Measurements from ENCODE around the gene CSNK1G3. TPM values are rescaled to one million over a fixed set of nuclear protein-coding genes. Genes with fewer than 3 reads are reported as not detected.

The CSNK1G3 gene
- total RNA-seq, 1 experiment from 2014 or later: 55.7 TPM

DNA sequence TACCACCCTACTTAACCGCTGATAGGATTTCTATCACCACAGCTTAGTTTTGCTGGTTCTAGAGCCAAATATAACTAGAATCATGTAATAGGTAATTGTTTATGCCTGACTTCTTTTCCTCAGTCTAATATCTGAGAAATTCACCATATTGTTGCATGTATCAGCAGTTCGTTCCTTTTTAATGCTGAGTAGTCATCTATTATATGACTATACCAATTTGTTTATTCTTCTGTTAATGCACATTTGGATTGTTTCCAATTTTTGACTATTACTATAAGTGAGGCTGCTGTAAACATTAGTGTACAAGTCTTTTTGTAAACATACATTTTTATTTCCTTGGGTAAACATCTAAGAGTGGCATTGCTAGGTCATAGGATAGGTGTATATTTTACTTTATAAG is 25.9 kb downstream of the CSNK1G3 start:
- Histone ChIP-seq H3K9me3 (no peaks in the 10 kb centered on the region), H3K36me3 (no peaks in the 10 kb centered on the region), H3K4me3 (no peak overlapping the region), H3K27me3 (no peaks in the 10 kb centered on the region)
- no peak for DNase-seq

DNA sequence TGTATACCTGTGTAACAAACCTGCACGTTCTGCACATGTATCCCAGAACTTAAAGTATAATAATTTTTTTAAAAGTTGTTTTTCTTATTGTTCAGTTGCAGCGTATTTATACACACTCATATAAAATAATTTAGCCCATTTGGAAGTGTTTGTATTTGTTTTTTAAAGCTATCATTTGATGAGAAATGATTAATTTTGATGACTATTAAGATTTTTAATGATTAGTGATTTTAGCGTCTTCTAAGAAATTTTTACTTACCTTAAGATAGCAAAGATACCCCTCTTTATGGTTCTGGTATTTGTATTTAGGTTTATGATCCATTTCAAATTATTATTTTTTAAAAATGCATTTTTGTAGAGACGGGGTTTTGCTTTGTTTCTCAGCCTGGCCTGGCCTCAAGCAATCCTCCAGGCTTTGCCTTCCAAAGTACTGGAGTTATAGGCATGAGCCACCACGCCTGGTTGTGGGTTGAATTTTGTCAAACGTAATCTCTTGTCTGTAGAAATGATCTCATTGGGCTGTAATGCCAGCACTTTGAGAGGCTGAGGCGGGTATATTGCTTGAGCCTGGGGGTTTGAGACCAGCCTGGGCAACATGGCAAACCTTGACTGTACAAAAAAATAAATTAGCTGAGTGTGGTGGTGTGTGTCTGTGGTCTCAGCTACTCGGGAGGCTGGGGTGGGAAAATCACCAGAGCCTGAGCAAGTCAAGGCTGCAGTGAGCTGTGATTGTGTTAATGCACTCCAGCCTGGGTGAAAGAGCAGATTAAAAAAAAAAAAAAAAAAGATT is 26.9 kb downstream of the CSNK1G3 start:
- Histone ChIP-seq H3K4me3 (no peak overlapping the region), H3K36me3 (no peaks in the 10 kb centered on the region), H3K27me3 (no peaks in the 10 kb centered on the region), H3K9me3 (no peaks in the 10 kb centered on the region)
- peak; percentile 81 for DNase-seq

DNA sequence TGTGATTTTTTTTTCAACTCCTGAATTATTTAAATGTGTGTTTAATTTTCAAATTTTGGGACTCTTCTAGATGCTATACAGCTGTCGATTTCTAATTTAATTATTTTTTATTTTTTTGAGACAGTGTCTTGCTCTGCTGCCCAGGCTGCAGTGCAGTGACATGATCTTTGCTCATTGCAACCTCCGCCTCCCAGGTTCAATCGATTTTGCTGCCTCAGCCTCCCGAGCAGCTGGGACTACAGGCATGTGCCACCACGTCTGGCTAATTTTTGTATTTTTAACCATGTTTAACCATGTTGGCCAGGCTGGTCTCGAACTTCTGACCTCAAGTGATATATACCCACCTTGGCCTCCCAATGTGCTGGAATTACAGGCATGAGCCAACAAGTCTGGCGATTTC is 28.6 kb downstream of the CSNK1G3 start:
- no peaks in the 10 kb centered on the region; the same call in 1 of the 2 replicates for H3K36me3 ChIP-seq
- DNase-seq: no peak
- no peaks in the 10 kb centered on the region for H3K27me3 ChIP-seq
- no peak overlapping the region for H3K4me3 ChIP-seq
- no peaks in the 10 kb centered on the region for H3K9me3 ChIP-seq

DNA sequence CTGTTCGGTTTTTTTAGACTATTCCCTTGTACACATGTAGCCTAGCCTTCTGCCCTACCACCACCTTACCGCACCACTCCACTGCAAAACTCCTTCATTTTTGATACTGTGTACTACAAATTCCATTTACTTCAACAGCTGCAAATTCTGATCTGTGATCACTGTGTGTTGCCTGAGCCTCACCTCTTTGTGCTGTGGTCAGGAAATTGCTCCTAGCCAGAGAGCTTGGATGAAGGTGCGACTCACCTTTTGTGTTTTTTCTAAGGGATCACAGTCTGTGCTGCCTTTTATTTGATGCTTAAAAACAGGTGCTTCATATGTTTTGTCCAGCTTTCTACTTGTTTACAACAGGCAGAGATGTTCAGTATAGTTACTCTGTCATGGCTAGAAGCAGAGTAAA is 31.5 kb downstream of the CSNK1G3 start:
- peaks cover 4% of the 10 kb centered on the region for H3K36me3 ChIP-seq
- no peaks in the 10 kb centered on the region for H3K27me3 ChIP-seq
- DNase-seq: no peak
- no peaks in the 10 kb centered on the region for H3K9me3 ChIP-seq
- no peak overlapping the region for H3K4me3 ChIP-seq

DNA sequence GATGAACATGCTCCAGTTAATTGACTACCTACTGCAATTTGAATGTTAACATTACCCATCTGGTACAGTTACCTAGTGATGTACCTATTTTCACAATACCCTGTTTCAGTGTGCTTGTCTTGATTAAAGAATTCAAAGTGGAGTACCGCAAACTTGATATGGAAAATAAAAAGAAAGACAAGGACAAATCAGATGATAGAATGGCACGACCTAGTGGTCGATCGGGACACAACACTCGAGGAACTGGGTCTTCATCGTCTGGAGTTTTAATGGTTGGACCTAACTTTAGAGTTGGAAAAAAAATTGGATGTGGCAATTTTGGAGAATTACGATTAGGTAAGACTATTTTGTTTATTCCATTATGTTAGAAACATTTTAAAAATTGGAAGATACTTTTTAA is 33.5 kb downstream of the CSNK1G3 start:
- peak; percentile 8 for DNase-seq

DNA sequence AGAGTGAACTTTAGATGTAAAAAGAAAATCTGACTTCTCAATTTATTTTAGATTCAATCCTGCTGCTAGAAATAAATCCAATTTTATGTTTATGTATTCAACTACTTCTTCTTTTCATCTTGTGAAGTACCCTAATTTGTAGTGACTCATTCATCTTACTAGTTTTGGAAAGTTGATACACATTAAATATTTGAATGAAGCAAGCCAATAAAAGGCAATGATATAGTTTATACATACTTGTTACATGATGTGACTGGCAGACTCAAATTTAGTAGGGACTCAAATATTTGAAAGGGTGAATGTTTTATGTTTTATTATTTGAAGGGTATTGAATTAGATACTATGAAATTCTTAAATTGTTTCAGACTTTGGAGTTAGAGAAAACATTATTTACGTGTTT is 34.7 kb downstream of the CSNK1G3 start:
- no peaks in the 10 kb centered on the region for H3K9me3 ChIP-seq
- H3K27me3 ChIP-seq: no peaks in the 10 kb centered on the region
- H3K4me3 ChIP-seq: no peak overlapping the region
- H3K36me3 ChIP-seq: peaks cover 4% of the 10 kb centered on the region
- DNase-seq: no peak

More for the DNA sequence above, 33.5 kb downstream of the CSNK1G3 start:
- H3K36me3 ChIP-seq: peaks cover 4% of the 10 kb centered on the region
- no peaks in the 10 kb centered on the region for H3K9me3 ChIP-seq
- H3K27me3 ChIP-seq: no peaks in the 10 kb centered on the region
- H3K4me3 ChIP-seq: no peak overlapping the region

DNA sequence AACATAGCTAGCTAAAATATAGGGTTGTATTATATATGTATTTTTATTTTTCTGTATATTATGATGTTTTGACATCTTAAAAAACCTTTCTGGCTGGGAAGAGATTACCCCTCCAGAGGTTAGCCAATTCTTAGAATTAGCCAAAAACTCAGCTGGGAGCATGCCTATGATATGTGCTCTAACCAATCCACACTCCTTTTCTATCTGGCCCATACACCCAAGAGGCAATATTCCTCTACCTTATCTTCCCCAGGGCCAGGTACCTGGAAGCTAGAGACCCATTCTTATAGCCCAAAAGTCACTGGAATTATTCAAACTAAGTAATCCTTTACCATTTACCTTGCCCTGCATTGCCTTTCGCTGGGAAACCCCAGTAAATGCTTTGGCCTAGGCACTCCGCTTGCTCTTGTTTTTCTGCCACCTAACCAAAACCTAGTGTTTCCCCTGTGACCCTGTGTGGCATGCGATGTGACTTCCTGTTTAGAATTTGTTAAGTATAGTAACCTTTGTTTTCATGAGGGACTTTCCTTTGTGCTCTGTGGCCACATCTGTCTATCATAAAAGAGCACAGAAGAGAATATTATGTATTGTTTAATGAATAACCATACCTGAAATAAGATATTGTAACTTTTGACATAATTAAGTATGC is 37.4 kb downstream of the CSNK1G3 start:
- DNase-seq: no peak
- no peaks in the 10 kb centered on the region for H3K27me3 ChIP-seq

DNA sequence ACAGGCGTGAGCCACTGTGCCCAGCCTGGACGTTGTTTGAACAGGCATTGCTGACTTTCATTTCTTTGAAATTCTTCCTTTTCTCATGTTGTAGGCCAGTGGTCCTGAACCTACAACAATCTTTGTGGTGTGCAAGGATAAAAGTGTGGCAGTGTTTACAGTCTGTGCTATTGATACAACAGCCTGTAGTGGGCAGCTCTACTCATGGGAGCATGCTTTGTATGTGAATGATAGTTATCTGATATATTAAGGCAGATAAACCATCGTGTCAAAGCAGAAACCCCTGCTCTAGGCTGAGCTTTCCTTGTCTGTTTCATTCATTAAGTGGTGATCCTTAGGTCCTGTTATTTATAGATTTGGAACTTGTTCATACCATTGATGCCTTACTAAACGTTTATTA is 42.6 kb downstream of the CSNK1G3 start:
- Histone ChIP-seq H3K36me3 (peaks cover 4% of the 10 kb centered on the region), H3K9me3 (no peaks in the 10 kb centered on the region), H3K27me3 (no peaks in the 10 kb centered on the region), H3K4me3 (no peak overlapping the region)
- DNase-seq: no peak

More for the DNA sequence above, 37.4 kb downstream of the CSNK1G3 start:
- H3K9me3 ChIP-seq: no peaks in the 10 kb centered on the region
- no peak overlapping the region for H3K4me3 ChIP-seq
- H3K36me3 ChIP-seq: peaks cover 4% of the 10 kb centered on the region

DNA sequence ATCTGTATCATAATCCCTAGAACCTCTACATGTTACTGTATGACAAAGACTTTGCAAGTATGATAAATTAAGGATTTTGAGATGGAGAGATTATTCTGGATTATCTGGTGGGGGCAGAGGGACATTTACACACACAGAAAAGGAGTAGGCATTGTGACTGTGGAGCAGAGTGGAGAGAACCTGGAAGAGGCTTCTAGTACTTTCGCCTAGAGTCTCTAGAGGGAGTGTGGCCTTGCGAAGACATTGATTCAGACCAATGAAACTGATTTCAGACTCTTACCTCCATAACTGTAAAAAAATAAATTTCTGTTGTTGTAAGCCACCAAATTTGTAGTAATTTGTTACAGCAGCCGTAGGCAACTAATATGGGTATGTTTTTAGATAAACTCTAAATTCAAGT is 45.9 kb downstream of the CSNK1G3 start:
- no peak overlapping the region for H3K4me3 ChIP-seq
- peaks cover 4% of the 10 kb centered on the region for H3K36me3 ChIP-seq
- H3K9me3 ChIP-seq: no peaks in the 10 kb centered on the region
- no peaks in the 10 kb centered on the region for H3K27me3 ChIP-seq
- DNase-seq: no peak

DNA sequence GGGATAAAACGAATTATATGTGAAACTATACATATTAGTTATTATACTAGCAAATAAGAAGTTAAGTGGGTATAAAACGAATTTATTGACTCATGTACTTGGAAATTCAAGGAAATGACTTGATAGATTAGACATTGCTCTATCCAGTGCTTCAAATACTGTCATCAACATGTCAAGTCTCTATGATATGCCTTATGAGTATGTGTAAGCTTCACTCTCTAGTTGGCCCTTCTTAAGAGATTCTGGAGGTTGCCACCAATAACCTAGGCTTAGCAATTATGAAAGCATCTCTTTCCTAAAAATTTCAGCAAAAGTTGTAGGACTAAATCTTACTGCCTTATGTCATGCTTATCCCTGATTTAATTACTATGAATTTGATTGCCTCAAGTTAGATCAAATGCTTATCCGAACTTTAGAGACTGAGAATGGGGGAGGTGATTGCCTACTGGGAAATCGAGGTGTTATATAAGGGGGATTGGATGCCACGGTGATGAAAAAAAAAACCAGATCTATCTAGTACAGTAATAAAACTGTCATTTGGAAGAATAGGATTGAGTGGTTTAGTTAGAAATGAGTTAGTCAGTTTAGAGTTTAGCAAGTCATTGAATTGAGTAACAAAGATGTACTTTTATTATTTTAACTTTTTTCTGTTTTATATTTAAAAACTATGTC is 46.9 kb downstream of the CSNK1G3 start:
- H3K4me3 ChIP-seq: no peak overlapping the region
- DNase-seq: no peak
- H3K27me3 ChIP-seq: no peaks in the 10 kb centered on the region
- H3K9me3 ChIP-seq: no peaks in the 10 kb centered on the region
- H3K36me3 ChIP-seq: peaks cover 4% of the 10 kb centered on the region; the same call in 1 of the 2 replicates

DNA sequence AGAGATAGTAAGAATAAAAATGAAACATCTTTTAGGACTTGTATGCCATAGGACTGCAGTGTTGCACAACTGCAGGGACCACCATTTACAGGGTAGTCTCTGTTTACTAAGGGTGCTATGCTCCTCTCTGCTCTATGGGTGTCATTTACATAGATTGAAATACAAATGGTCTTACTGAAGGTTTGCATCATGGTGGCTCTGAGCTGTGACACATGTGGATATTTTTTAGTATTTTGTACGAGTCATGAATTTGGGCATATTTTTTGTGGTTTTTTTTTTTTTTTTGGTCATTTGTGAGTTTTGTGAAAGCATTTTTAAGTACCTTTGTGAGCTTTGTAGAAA is 47.4 kb downstream of the CSNK1G3 start:
- Histone ChIP-seq H3K9me3 (no peaks in the 10 kb centered on the region), H3K27me3 (no peaks in the 10 kb centered on the region), H3K4me3 (no peak overlapping the region), H3K36me3 (peaks cover 4% of the 10 kb centered on the region)
- DNase-seq: no peak

DNA sequence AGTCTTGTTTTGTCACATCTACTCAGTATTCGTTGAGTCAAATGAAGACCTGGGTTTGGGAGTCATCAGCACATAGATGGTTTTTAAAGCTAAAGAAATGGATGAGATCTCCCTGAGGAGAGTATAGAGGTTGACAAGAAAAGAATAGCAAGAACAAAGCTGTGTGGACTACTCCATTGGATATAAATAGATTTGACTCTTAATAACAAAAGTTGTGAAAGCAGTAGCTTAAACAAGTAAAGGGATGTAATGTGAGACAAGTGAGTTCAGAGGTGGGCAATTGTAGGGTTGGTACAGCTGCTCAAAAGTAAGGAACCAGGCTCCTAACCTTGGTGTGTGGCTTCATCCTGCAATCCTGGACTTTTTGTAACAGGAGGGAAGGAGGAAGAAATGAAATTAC is 49.3 kb downstream of the CSNK1G3 start:
- no peaks in the 10 kb centered on the region for H3K27me3 ChIP-seq

DNA sequence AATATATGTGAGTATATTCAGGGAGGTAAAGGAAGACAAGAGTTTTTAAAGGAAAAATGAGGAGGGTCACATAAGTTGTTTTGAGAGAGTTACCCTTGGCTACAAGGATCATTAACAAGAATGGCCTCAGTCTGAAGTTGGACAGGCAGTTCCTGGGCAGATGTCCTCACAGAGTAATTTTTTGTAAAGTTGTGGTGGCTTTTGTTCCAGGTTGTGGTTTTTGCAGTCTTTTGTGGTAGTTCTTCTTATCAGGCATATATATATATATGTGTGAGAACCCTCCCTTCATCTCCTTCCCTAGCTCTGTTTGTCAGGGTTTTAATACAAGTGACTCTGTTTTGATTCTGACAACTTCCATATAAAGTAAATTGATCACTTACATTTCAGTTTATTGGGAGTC is 60.0 kb downstream of the CSNK1G3 start:
- Histone ChIP-seq H3K4me3 (no peak overlapping the region), H3K36me3 (peaks cover 9% of the 10 kb centered on the region), H3K27me3 (no peaks in the 10 kb centered on the region), H3K9me3 (peaks cover 1% of the 10 kb centered on the region)
- no peak for DNase-seq

More for the DNA sequence above, 49.3 kb downstream of the CSNK1G3 start:
- H3K4me3 ChIP-seq: no peak overlapping the region
- H3K9me3 ChIP-seq: peaks cover 3% of the 10 kb centered on the region
- no peak for DNase-seq
- H3K36me3 ChIP-seq: peaks cover 4% of the 10 kb centered on the region

DNA sequence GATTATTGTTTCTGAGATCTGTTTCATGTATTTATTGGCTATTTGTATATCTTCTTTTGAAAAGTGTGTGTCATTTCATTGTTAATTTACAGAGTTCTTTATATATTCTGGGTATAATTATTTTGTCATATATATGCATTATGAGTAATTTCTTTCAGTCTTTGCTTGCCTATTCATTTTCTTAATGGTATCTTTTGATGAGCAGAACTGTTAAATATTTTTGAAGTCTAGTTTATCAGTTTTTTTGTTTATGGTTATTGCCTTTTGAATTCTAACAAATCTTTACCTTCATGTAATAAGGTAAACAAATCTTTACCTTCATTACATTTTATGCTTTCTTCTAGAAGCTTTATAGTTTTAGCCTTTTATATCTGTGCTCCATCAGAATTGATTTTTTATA is 66.4 kb downstream of the CSNK1G3 start:
- no peak for DNase-seq
- Histone ChIP-seq H3K27me3 (no peaks in the 10 kb centered on the region), H3K9me3 (no peaks in the 10 kb centered on the region), H3K36me3 (peaks cover 18% of the 10 kb centered on the region), H3K4me3 (no peak overlapping the region)

DNA sequence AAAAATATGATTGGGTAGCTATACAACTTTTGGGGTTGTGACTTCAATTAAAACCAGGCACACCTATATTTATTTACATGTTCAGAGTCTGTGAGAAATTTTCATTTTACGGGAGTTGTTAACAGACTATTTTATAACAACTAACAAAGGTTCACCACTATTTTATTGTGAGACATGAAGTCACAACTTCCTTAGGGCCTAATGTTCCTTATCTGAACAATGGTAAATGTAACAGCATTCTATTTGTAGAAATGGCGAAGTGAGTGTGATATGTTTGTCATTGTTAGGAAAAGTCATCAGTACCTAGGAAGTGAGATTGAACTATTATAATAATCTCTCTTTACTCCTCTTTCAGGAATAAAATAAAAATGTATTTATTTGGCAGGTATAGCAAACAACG is 67.4 kb downstream of the CSNK1G3 start:
- Histone ChIP-seq H3K27me3 (no peaks in the 10 kb centered on the region), H3K36me3 (peaks cover 18% of the 10 kb centered on the region), H3K9me3 (peaks cover 1% of the 10 kb centered on the region), H3K4me3 (no peak overlapping the region)
- DNase-seq: no peak

DNA sequence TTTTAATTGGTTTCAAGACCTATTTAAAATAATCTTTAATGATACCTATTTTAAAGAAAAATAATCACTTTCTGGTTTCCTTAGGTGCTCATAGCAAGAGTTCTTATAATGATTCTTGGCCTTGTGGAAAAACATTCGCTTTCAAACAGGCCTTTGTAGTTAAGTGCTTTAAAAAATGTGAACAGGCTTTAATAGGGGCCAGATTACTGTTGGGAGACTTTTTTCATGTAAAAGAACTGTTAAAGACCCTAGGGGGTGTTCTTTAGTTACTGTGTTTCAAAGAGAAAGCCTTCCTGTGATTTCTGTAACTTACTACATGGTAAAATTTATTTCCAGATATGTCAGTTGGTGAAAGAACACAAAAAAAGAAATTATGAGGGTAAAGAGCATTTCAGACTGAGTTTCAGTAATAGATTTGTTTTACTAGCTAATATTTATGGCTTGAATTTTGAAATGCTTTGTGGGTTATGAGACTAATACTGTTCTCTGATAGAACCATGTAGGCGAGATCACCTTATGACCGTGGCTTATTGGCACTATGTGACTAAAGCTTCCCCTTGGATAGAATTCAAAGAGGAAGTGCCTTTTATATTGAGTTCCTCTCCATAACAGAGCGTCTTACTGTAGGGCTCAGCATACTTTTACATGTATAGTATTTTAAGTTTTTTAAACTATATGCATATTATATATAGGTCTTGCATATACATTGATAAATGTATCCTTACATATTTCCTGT is 70.7 kb downstream of the CSNK1G3 start:
- Histone ChIP-seq H3K4me3 (no peak overlapping the region), H3K9me3 (peaks cover 7% of the 10 kb centered on the region), H3K27me3 (no peaks in the 10 kb centered on the region), H3K36me3 (peaks cover 21% of the 10 kb centered on the region)
- no peak for DNase-seq

DNA sequence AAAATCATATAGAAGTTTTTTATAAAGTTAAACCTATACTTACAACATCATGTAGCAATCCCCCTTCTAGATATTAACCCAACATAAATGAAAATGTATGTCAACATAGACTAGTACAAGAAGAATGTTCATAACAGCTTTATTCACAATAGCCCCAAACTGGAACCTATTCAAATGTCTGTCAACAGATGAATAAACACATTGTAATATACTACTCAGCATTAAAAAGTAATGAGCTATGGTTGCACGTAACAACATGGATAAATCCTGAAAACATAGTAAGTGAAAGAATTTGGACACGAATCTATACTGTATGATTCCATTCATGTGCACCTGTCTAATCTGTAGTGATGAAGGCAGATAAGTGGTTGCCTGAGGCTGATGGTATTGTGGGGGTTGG is 73.9 kb downstream of the CSNK1G3 start:
- Histone ChIP-seq H3K9me3 (peaks cover 7% of the 10 kb centered on the region), H3K36me3 (peaks cover 13% of the 10 kb centered on the region), H3K27me3 (no peaks in the 10 kb centered on the region), H3K4me3 (no peak overlapping the region)
- DNase-seq: no peak

All from MG63 (cell line).